Right lobe of liver (tissue), 6 donors: ENCODE data around the gene SLC39A5. TPM values are rescaled to one million over a fixed set of nuclear protein-coding genes. Genes with fewer than 3 reads are reported as not detected.
A peak's percentile ranks its signal among the peaks of the same experiment; 100 is the strongest.
"Not testable (repeated sequence)": the region's sequence is repeated elsewhere in the genome, so short reads cannot be mapped to it uniquely, and the experiment has no call there.

Source experiments
- ATAC-seq, 4 donors: fragments of 200-7000 bp; cut with Tn5 transposase; one replicate each; pipeline ENCODE4 v1.9.1; 2020; ENCODE audit warnings: mild to moderate bottlenecking in 4 of 4, moderate library complexity in 4 of 4
- DNase-seq, 3 donors: peaks; one replicate each; pipeline ENCODE4 v3.0.0-alpha.2; 2020
- H3K27ac ChIP-seq, 3 donors: fragments of 200-600 bp; one replicate each; pipeline ENCODE4 v1.8.0; 2022
- H3K27me3 ChIP-seq, 2 donors: fragments of 200-600 bp; one replicate each; pipeline ENCODE4 v1.8.0; 2022
- H3K36me3 ChIP-seq, 4 donors: fragments of 200-600 bp; sonication (generic) in 1 of 4; one replicate each; pipeline versions ENCODE4 v1.5.1 to v1.8.0; 2017 to 2022; ENCODE audit warnings: control low read depth in 1 of 4
- H3K4me1 ChIP-seq, 4 donors: fragments of 200-600 bp; sonication (generic) in 1 of 4; one replicate each; pipeline versions ENCODE4 v1.5.1 to v1.8.0; 2017 to 2022; ENCODE audit warnings: control low read depth in 1 of 4
- H3K4me3 ChIP-seq, 3 donors: fragments of 200-600 bp; one replicate each; pipeline ENCODE4 v1.8.0; 2022
- H3K9me3 ChIP-seq, 4 donors: fragments of 200-600 bp; sonication (generic) in 1 of 4; one replicate each; pipeline versions ENCODE4 v1.5.1 to v1.8.0; 2017 to 2022; ENCODE audit warnings: control low read depth in 1 of 4
- CTCF ChIP-seq, 4 donors: fragments of 200-600 bp in 3 of 4; fragments of 450-650 bp in 1 of 4; IDR thresholded peaks; one replicate each; pipeline versions ENCODE4 v1.5.1 to v1.8.0; 2016 to 2022; ENCODE audit warnings: antibody characterized with exemption in 4 of 4, mild to moderate bottlenecking in 2 of 4
- POLR2A ChIP-seq: fragments of 450-650 bp; IDR thresholded peaks from one replicate; pipeline ENCODE4 v1.6.1; 2017; ENCODE audit warnings: antibody characterized with exemption, mild to moderate bottlenecking
- WGBS: methylation state at CpG from one replicate; pipeline ENCODE4 v1.1.6; 2018; ENCODE audit warnings: low coverage, low lambda C conversion rate; ENCODE audit not compliant: insufficient coverage; ENCODE audit errors: missing lambda C conversion rate; 5-methylcytosine and 5-hydroxymethylcytosine counted together
- intact Hi-C, 2 donors: fragments of 100-400 bp; cut with DNase I; formaldehyde crosslinking; loops; one replicate each; pipeline versions ENCODE4 v1.11.2 to v1.14.1; 2022
- total RNA-seq, 6 experiments: library from RNA; depleted of rRNA in 2 of 6; stranded (reverse); fragments of >200 nt in 2 of 6; fragmentation: NEBNext Ultra II Directional in 3 of 6; extraction: Animal tissue kit (Norgen Biotek cat#: 25700) in 3 of 6; gene quantifications; one replicate each; pipeline versions ENCODE4 v1.1.0 to v1.2.4, GENCODE V29; 2016 to 2023
- donor health status: DM: no; HTN: yes; CAD: no.
- donor health status: DM: no; HTN: no; CAD: no.
- donor health status: DM: no; HTN: no; CAD: no.
- donor health status: DM: no; HTN: yes; CAD: no.
- donor health status: DM: no; HTN: yes; CAD: no.

SLC39A5 gene
- total RNA-seq, 6 experiments from 2014 or later: 39.7 to 209 (median 110) TPM

- ATAC-seq: peak; percentile 43 to 48 (median 45)
- peak in 2 of 3 donors; percentile 46 to 82 for DNase-seq
- Histone ChIP-seq H3K4me3 (no peak overlapping the region), H3K9me3 (no peaks in the 10 kb centered on the region), H3K27ac (no peak overlapping the region), H3K4me1 (peaks cover 0 to 10% (median 3%) of the 10 kb centered on the region in 4 donors), H3K27me3 (no peaks in the 10 kb centered on the region), H3K36me3 (no peaks in the 10 kb centered on the region)
- TF ChIP-seq POLR2A (no peak), CTCF (IDR thresholded peaks at IDR 0.05) (peak; percentile 83 to 89 (median 86))
- 11% methylated on average over 1 of the region's 1 CpG for WGBS
- intact Hi-C loops: no loop called here
These were observed 36.7 kb upstream of the SLC39A5 start for GRCh38 chr12:56193025-56193578.

GRCh38 chr12:56196818-56197550 lies 32.9 kb upstream of the SLC39A5 start:
- peak in 3 of 4 donors; percentile 22 to 55 (median 29) for ATAC-seq
- intact Hi-C loops, H3K27ac ChIP-seq, H3K4me1 ChIP-seq, H3K9me3 ChIP-seq, H3K4me3 ChIP-seq, H3K36me3 ChIP-seq, DNase-seq, H3K27me3 ChIP-seq: not testable (repeated sequence)
- 67% methylated on average over 11 of the region's 11 CpGs for WGBS

- peaks cover 0 to 7% (median 0%) of the 10 kb centered on the region in 4 donors for H3K4me1 ChIP-seq
- no peak for DNase-seq
- no peak for ATAC-seq
- no peak overlapping the region for H3K4me3 ChIP-seq
- H3K36me3 ChIP-seq: no peaks in the 10 kb centered on the region
- intact Hi-C loops: no loop called here
- 90% methylated on average over 3 of the region's 9 CpGs for WGBS
- TF ChIP-seq POLR2A: no peak
- no peak for TF ChIP-seq CTCF (IDR thresholded peaks at IDR 0.05)
- no peak overlapping the region for H3K27ac ChIP-seq
- H3K9me3 ChIP-seq: no peaks in the 10 kb centered on the region
- H3K27me3 ChIP-seq: no peaks in the 10 kb centered on the region
These were observed 31.8 kb upstream of the SLC39A5 start for GRCh38 chr12:56197921-56198635.

GRCh38 chr12:56198836-56199235 lies 31.0 kb upstream of the SLC39A5 start:
- H3K9me3 ChIP-seq: no peaks in the 10 kb centered on the region
- DNase-seq (no peak), ATAC-seq (no peak)
- H3K36me3 ChIP-seq: no peaks in the 10 kb centered on the region
- H3K4me1 ChIP-seq: peaks cover 0 to 7% (median 0%) of the 10 kb centered on the region in 4 donors
- no peak overlapping the region for H3K27ac ChIP-seq
- no peak for TF ChIP-seq POLR2A
- no peak for TF ChIP-seq CTCF (IDR thresholded peaks at IDR 0.05)
- intact Hi-C loops: no loop called here
- WGBS: 70% methylated on average over 1 of the region's 1 CpG
- no peaks in the 10 kb centered on the region for H3K27me3 ChIP-seq
- no peak overlapping the region for H3K4me3 ChIP-seq

- H3K27ac ChIP-seq: no peak overlapping the region
- H3K36me3 ChIP-seq: peaks cover 0 to 18% (median 10%) of the 10 kb centered on the region in 4 donors
- peaks cover 0 to 7% (median 0%) of the 10 kb centered on the region in 4 donors for H3K4me1 ChIP-seq
- ATAC-seq: peak in 3 of 4 donors; percentile 14 to 42 (median 29)
- TF ChIP-seq CTCF (IDR thresholded peaks at IDR 0.05): no peak
- TF ChIP-seq POLR2A: no peak
- DNase-seq: no peak
- no peaks in the 10 kb centered on the region for H3K27me3 ChIP-seq
- 30% methylated on average over 1 of the region's 1 CpG for WGBS
- no peak overlapping the region for H3K4me3 ChIP-seq
- H3K9me3 ChIP-seq: no peaks in the 10 kb centered on the region
- intact Hi-C loops: no loop called here
These were observed 27.5 kb upstream of the SLC39A5 start for GRCh38 chr12:56202366-56202765.
